ENCODE results near the gene RORC.
"Not testable (repeated sequence)": the region's sequence is repeated elsewhere in the genome, so short reads cannot be mapped to it uniquely, and the experiment has no call there.

The RORC gene

GRCh38 chr1:151768351-151769066, 63.1 kb downstream of the RORC start:
- DNase-seq: not testable (repeated sequence)

- no peak for DNase-seq
Measured at GRCh38 chr1:151763990-151764389, 67.6 kb downstream of the RORC start.

GRCh38 chr1:151762941-151763921, 68.4 kb downstream of the RORC start, which contains the start of gene MRPL9:
Gene MRPL9 (minus strand): TSS chr1:151763496. CDS start chr1:151763479, 17 bp downstream.
- DNase-seq: peak; percentile 87

GRCh38 chr1:151760597-151761385, 70.8 kb downstream of the RORC start:
- DNase-seq: no peak

- DNase-seq: no peak
Measured at GRCh38 chr1:151759241-151759640, 72.4 kb downstream of the RORC start.

GRCh38 chr1:151756291-151756690, 75.3 kb downstream of the RORC start:
- no peak for DNase-seq

All from stimulated activated CD4-positive, alpha-beta T cell treated with anti-CD3 and anti-CD28 coated beads, Interleukin-4, amount 100 ng/mL, for 1 hour (primary cell).